ENCODE measurements around the gene SLC39A8. TPM values are rescaled to one million over a fixed set of nuclear protein-coding genes. Genes with fewer than 3 reads are reported as not detected.
"Not testable (repeated sequence)": the region's sequence is repeated elsewhere in the genome, so short reads cannot be mapped to it uniquely, and the experiment has no call there.

Gene SLC39A8
- total RNA-seq, 4 donors from 2014 or later: 4.4 to 27.0 (median 7.9) TPM

DNA sequence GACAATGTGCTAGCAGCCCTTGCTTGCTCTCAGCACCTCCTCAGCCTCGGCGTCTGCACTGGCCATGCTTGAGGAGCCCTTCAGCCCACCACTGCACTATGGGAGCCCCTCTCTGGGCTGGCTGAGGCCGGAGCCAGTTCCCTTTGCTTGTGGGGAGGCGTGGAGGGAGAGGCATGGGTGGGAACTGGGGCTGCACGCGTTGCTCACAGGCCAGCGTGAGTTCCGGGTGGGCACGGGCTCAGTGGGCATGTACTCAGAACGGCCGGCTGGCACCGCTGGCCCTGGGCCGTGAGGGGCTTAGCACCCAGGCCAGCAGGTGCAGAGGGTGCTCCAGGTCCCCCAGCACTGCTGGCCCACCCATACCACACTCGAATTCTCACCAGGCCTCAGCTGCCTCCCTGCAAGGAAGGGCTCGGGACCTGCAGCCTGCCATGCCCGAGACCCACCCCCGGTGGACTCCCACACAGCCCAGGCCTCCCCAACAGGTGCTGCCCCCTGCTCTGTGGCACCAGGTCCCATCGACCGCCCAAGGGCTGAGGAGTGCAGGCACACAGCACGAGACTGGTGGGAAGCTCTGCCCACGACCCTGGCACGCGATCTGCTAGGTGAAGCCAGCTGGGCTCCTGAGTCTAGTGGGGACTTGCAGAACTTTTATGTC is 100.3 kb downstream of the SLC39A8 start:
- H3K4me3 ChIP-seq: no peak overlapping the region
- DNase-seq (ENCODE audit: low spot score in 2 of 2): no peak
- TF ChIP-seq CTCF (IDR thresholded peaks at IDR 0.05): no peak
- TF ChIP-seq EP300 (IDR thresholded peaks at IDR 0.05): no peak
- TF ChIP-seq POLR2A (IDR thresholded peaks at IDR 0.05): no peak
- no peaks in the 10 kb centered on the region for H3K4me1 ChIP-seq
- WGBS, 2 donors: 88 to 100% methylated on average over 2 to 18 of the region's 23 CpGs
- no peaks in the 10 kb centered on the region for H3K27me3 ChIP-seq
- H3K9me3 ChIP-seq: peaks cover 0 to 12% (median 0%) of the 10 kb centered on the region in 4 donors
- H3K27ac ChIP-seq: no peak overlapping the region
- no peaks in the 10 kb centered on the region for H3K36me3 ChIP-seq

- not testable (repeated sequence) for DNase-seq (ENCODE audit: low spot score in 2 of 2); H3K36me3 ChIP-seq; H3K4me3 ChIP-seq; H3K27ac ChIP-seq; H3K27me3 ChIP-seq; H3K4me1 ChIP-seq
- WGBS, 2 donors: 72 to 81% methylated on average over 5 of the region's 5 CpGs
- H3K9me3 ChIP-seq: peaks cover 0 to 12% (median 0%) of the 10 kb centered on the region in 4 donors
Observed at GRCh38 chr4:102243296-102243695, 102.0 kb downstream of the SLC39A8 start.

- no peak for DNase-seq (ENCODE audit: low spot score in 2 of 2)
- Histone ChIP-seq H3K4me1 (no peaks in the 10 kb centered on the region), H3K27me3 (no peaks in the 10 kb centered on the region), H3K9me3 (peaks cover 0 to 13% (median 0%) of the 10 kb centered on the region in 4 donors), H3K36me3 (no peaks in the 10 kb centered on the region), H3K4me3 (no peak overlapping the region), H3K27ac (no peak overlapping the region)
- 91 to 92% methylated on average over 10 to 15 of the region's 15 CpGs for WGBS, 2 donors
- no peak for TF ChIP-seq CTCF (IDR thresholded peaks at IDR 0.05)
- no peak for TF ChIP-seq POLR2A (IDR thresholded peaks at IDR 0.05)
- TF ChIP-seq EP300 (IDR thresholded peaks at IDR 0.05): no peak
Observed at GRCh38 chr4:102234243-102234838, 110.9 kb downstream of the SLC39A8 start.

- Histone ChIP-seq H3K27me3 (no peaks in the 10 kb centered on the region), H3K36me3 (no peaks in the 10 kb centered on the region), H3K4me3 (no peak overlapping the region), H3K27ac (no peak overlapping the region), H3K4me1 (no peaks in the 10 kb centered on the region), H3K9me3 (peaks cover 0 to 15% (median 0%) of the 10 kb centered on the region in 4 donors)
- TF ChIP-seq CTCF (IDR thresholded peaks at IDR 0.05) (no peak), POLR2A (IDR thresholded peaks at IDR 0.05) (no peak), EP300 (IDR thresholded peaks at IDR 0.05) (no peak)
- no peak for DNase-seq (ENCODE audit: low spot score in 2 of 2)
Observed at GRCh38 chr4:102230194-102230593, 115.1 kb downstream of the SLC39A8 start.

GRCh38 chr4:102227388-102227787 is 117.9 kb downstream of the SLC39A8 start:
- H3K27ac ChIP-seq: no peak overlapping the region
- WGBS, 2 donors: 97 to 100% methylated on average over 1 of the region's 1 CpG
- no peaks in the 10 kb centered on the region for H3K4me1 ChIP-seq
- no peaks in the 10 kb centered on the region for H3K36me3 ChIP-seq
- TF ChIP-seq EP300 (IDR thresholded peaks at IDR 0.05): no peak
- no peak for TF ChIP-seq POLR2A (IDR thresholded peaks at IDR 0.05)
- no peak for TF ChIP-seq CTCF (IDR thresholded peaks at IDR 0.05)
- peaks cover 0 to 3% (median 0%) of the 10 kb centered on the region in 4 donors for H3K9me3 ChIP-seq
- H3K27me3 ChIP-seq: no peaks in the 10 kb centered on the region
- no peak overlapping the region for H3K4me3 ChIP-seq
- no peak for DNase-seq (ENCODE audit: low spot score in 2 of 2)

Data from tibial nerve (tissue), 4 donors.